GM21529 (cell line): Measurements from ENCODE around the gene GMPR.

Experiments used
- ATAC-seq: cut with Tn5 transposase; IDR thresholded peaks from one replicate; pipeline ENCODE4 v1.9.1; 2021; ENCODE audit not compliant: unreplicated experiment

GMPR gene

DNA sequence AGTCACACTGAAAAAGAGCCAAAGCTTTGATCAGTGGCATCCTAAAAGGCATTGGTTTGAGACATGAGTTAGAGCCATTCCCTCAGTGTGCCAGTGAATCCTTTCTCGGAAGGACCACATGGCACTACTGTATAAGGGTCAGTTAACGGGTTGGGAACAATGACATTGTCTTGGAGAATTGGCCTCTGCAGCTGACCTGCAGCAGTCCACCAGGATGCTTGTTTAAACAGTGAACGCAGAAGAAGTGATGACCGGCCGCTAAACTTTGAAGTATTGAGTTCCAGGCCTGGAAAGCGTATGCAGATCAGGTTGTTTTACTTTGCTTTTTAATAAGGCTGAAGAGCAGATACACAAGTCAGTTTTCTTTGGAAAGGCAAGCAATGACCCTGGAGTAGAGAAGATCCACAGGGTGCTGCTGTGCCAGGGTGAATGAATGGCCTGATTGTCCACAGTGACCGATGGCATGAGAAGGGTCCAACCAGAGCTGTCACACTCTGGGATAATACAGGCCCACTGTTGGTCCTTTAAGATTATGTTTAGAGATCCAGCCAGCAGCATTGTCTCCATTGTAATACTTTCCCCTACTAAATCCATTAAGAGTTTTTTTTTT, 57.8 kb downstream of the GMPR start:
- no peak for ATAC-seq

GRCh38 chr6:16299861-16300260, 61.5 kb downstream of the GMPR start:
- no peak for ATAC-seq

GRCh38 chr6:16301511-16301910, 63.1 kb downstream of the GMPR start:
- peak; percentile 50 for ATAC-seq

- ATAC-seq = no peak
Observed at GRCh38 chr6:16302721-16303552, 64.5 kb downstream of the GMPR start.

DNA sequence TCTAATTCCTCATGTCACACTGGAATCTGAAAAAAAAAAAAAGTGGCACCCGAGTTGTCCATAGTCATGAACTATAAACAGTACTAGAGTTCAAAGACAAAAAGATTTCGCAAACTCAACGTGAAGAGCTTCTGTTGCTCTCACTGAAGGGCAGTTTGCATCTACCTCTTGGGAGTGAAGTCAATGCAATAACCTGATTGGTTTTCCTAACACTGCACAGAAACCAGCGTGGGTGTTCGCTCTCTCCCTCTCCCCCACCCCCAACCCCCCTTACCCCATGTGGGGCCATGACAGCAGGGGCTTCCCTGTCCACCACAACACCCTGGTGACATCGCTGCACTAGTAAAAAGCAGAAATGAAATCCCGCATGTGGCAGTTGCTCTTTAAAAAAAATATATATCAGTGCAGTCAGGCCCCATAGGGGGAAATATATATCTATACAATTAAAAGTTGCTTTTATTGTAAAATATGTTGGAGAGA, 66.9 kb downstream of the GMPR start:
- peak; percentile 85 for ATAC-seq

DNA sequence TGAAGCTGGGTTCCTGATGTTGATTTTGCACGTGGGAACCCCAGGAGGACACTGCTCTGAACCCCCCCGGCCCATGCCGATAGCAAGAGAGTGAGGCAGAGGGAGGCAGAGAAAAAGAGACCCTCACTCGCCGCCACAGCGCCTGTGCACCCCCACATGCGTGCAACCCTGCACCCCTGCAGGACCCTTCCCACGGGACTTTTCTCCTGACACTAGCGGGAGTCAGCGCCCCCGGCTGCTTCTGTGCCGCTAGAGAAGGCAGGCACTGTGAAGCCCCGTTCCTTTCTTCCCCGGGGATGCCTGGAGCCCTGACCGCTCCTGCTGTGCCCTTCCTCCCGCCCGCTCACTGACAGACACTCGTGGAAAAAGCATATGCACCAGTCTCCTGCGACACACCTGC, 67.4 kb downstream of the GMPR start:
- ATAC-seq = peak; percentile 26

DNA sequence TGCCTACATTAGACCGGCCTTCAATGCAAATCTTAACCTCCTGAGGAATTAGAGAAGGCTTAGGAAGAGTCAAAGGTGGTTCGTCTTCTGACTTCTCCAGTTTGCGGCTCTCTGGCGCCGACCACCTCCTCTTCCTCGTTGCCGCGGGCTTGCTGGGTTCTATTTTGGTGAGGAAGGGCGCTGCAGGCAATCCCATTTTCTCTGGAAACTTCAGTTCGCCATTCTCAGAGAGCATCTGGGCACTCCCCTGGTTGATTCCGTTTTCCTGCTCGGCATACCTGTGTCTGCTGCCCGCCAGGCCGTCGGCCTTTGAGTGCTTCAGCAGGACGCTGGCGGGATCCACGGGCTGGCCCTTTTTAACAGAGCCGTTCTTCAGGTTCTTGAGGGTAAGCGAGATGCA, 67.9 kb downstream of the GMPR start:
- no peak for ATAC-seq

DNA sequence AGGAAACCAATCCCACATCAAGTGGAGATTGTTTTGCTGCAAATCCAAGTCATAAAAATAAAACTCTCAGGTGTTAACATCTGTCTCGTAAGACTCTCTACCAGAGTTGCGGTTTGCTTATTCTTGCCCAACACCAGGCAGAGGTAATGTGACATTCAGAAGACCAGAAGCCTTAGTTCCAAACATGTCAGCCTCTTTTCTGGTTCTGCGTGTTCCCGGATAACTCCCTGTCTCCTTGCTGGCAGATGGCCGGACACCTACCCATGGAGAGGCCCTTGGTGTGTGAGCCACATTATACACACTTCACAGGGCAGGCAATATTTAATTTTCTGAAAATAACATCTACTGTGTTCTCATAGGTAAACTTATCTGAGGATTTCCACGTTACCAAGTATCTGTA, 73.4 kb downstream of the GMPR start:
- no peak for ATAC-seq

DNA sequence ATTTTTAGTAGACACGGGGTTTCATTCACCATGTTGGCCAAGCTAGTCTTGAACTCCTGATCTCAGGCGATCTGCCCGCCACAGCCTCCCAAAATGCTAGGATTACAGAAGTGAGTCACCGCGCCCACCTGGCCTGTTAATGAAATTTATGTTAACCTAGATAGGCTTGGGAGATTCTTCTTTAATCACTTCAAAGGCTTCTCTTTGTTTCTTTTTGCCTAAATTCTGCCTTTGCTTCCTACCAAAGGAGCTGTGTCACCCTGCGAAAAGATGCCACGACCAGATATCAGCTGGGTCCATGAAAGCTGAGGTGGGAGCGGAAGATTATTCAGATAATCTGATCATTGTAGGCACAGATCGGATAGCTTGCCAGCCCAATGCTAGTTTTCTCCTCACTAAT, 75.3 kb downstream of the GMPR start:
- ATAC-seq = no peak

DNA sequence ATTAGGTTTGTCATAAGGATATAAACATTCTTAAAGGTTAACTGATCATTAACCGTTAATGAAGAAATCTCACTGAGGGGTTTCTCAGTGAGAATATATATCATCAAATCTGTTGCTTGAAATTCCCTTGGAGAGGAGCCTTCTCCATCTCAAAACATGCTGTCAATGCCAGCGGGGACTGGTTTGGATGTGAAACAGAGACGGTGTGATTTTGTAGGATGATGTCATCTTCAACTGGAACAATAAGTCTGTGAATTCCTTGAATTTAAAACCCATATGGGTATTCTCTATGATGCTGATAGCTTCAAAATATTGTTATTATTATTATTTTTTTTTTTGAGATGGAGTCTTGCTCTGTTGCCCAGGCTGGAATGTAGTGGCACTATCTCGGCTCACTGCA, 75.9 kb downstream of the GMPR start:
- no peak for ATAC-seq

DNA sequence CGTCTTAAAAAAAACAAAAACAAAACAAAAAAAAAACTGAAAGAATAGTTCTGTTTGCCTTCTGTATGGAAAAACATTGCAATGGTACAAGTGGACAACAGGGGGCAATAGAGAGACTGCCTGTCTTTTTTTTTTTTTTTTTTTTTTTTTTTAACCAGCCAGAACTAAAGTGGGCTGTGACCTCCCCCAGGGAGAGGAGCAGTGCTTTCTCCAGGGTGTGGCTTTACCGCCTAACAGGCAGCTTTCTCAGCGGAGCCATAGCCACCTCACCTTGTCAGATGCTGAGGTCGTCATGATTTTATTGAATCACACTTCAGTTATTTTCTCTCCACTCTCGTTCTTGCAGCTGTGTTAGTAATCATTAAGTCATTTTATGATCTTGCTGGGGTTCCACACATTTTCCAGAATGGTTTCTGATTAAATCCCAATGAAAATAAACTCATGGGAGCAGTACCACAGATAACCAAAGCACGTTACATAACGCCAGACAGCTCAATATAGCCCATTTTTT, 78.4 kb downstream of the GMPR start:
- ATAC-seq = no peak

- ATAC-seq = no peak
Observed at GRCh38 chr6:16318538-16318937, 80.2 kb downstream of the GMPR start.

DNA sequence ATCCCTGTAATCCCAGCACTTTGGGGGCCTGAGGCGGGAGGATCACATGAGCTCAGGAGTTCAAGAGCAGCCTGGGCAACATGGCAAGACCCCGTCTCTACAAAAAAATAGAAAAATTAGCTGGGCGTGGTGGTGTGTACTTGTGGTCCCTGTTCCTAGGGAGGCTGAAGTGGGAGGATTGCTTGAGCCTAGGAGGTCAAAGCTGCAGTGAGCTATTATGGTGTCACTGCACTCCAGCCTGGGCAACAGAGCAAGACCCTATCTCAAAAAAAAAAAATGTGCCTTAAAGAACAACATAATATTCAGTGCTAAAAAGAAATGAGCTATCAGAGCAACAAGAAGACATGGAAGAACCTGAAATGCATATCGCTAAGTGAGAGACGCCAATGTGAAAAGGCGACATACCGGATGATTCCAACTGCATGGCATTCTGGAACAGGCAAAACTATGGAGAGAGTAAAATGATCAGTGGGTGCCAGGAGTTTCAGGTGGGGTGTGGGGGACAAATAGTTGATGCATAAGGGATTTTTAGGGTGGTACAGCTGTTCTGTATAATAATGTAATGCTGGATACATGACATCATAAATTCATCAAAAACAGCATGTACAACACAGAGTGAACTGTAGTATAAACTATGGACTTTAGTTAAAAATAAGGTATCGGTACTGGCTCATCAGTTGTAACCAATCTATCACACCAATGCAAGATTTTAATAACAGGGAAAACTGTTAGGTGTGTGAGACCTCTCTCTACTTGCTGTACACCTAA, 80.8 kb downstream of the GMPR start:
- no peak for ATAC-seq

DNA sequence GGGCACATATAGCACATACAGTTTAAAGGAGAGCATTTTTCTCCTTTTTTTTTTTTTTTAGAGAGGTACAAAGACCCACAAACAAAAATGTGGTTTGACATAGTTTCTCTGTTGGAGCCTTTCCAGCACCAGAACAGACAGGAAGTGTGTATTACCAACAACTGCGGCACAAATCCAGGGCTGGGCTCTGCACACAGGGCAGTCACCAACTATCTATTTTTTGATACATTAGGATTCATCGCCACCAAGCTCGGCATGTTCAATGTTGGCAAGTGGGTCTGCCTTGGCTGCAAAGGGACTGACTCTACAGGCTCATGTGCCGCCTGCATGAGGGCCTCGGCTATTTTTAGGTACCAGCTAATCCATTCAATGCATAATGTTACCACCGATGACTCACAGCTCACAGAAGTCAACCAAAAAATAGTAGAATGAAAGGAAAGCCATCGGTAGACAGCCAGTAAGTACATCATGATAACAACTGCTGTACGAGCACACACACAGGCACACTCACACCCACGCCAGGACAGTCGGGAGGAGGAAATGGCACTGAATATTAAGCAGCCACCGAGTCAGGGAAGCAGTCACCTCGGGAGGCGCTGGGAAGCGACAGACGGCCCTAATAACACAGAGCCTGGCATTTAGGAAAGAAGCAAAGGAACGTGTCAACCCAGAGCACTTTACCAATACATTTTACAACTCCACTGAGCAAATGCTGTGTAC, 81.6 kb downstream of the GMPR start:
- peak; percentile 69 for ATAC-seq

- ATAC-seq = no peak
Observed at GRCh38 chr6:16320533-16321340, 82.3 kb downstream of the GMPR start.

GRCh38 chr6:16321341-16321710, 82.9 kb downstream of the GMPR start:
- no peak for ATAC-seq

DNA sequence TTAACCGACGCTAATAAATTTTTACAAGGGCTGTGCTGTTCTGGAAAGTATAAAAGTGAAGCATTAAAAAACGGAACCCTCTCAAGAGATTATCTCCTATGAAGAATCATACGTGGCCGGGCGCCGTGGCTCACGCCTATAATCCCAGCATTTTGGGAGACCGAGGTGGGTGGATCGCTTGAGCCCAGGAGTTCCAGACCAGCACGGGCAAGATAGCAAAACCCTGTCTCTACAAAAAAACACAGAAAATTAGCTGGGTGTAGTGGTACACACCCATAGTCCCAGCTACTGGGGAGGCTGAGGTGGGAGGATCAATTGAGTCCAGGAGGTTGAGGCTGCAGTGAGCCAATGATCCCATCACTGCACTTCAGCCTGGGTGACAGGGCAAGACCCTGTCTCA, 83.4 kb downstream of the GMPR start:
- no peak for ATAC-seq

- peak; percentile 82 for ATAC-seq
Observed at GRCh38 chr6:16322666-16323312, 84.4 kb downstream of the GMPR start.

DNA sequence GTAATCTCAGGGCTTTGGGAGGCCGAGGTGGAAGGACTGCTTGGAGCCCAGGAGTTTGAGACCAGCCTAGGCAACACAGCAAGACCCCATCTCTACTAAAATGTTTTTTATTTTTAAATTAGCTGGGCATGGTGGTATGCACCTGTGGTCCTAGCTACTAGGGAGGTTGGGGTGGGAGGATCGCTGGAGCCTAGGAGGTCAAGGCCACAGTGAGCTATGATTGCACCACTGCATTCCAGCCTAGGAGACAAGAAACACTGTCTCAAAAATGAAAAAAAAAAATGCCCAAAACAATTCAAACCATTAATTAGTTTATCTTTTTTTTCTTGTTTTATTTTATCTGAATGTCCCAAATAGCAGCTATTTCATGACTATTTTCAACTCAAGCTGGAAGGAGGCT, 85.8 kb downstream of the GMPR start:
- no peak for ATAC-seq
